Inflammatory macrophage (primary cell): ENCODE data around the gene JAG1.
A peak's percentile ranks its signal among the peaks of the same experiment; 100 is the strongest.
"Not testable (repeated sequence)": the region's sequence is repeated elsewhere in the genome, so short reads cannot be mapped to it uniquely, and the experiment has no call there.

Source experiments
- DNase-seq, 2 donors: peaks; one replicate each; pipeline ENCODE4 v3.0.0-alpha.2; 2020 to 2022

JAG1 gene

GRCh38 chr20:10609276-10609675 lies 64.5 kb downstream of the JAG1 start:
- no peak for DNase-seq

- no peak for DNase-seq
Measured at GRCh38 chr20:10605547-10606195, 68.1 kb downstream of the JAG1 start.

- DNase-seq, result no peak
Measured at GRCh38 chr20:10604865-10605440, 68.8 kb downstream of the JAG1 start.

- DNase-seq, result no peak
Measured at GRCh38 chr20:10603971-10604864, 69.6 kb downstream of the JAG1 start.

- DNase-seq, result no peak
Measured at GRCh38 chr20:10603378-10603777, 70.4 kb downstream of the JAG1 start.

GRCh38 chr20:10602221-10602871 lies 71.5 kb downstream of the JAG1 start:
- no peak for DNase-seq

GRCh38 chr20:10597637-10598036 lies 76.2 kb downstream of the JAG1 start:
- DNase-seq, result no peak

- peak; percentile 45 to 57 for DNase-seq
Measured at GRCh38 chr20:10596710-10597121, 77.1 kb downstream of the JAG1 start.

- no peak for DNase-seq
Measured at GRCh38 chr20:10595985-10596384, 77.8 kb downstream of the JAG1 start.

- DNase-seq, result no peak
Measured at GRCh38 chr20:10595266-10595665, 78.5 kb downstream of the JAG1 start.

- DNase-seq, result no peak
Measured at GRCh38 chr20:10594296-10594868, 79.4 kb downstream of the JAG1 start.

GRCh38 chr20:10591946-10592521 lies 81.8 kb downstream of the JAG1 start:
- DNase-seq, result no peak

- no peak for DNase-seq
Measured at GRCh38 chr20:10590950-10591671, 82.7 kb downstream of the JAG1 start.

GRCh38 chr20:10590446-10590845 lies 83.4 kb downstream of the JAG1 start:
- DNase-seq, result not testable (repeated sequence)
